Choroid plexus epithelial cell (primary cell): Measurements from ENCODE around the gene DENND6B.

Experiments
- DNase-seq: peaks from one replicate; pipeline ENCODE4 v3.0.0-alpha.2; 2010; ENCODE audit warnings: low read depth
- H3K4me3 ChIP-seq: 2 replicates; pipeline ENCODE4 v1.5.1; 2011; ENCODE audit warnings: low read depth, mild to moderate bottlenecking, control low read depth, low read length, moderate library complexity
- CTCF ChIP-seq: conservative IDR thresholded peaks from 2 replicates; pipeline ENCODE4 v1.5.1; 2011; ENCODE audit warnings: low read depth, mild to moderate bottlenecking, control low read depth, inconsistent platforms, low read length, moderate library complexity

Gene DENND6B

GRCh38 chr22:50294319-50294656, 32.5 kb downstream of the DENND6B start:
- TF ChIP-seq CTCF, result no peak
- no peak overlapping the region for H3K4me3 ChIP-seq

GRCh38 chr22:50293441-50294318, 33.1 kb downstream of the DENND6B start:
- DNase-seq, result peak; percentile 70
- H3K4me3 ChIP-seq, result peak overlapping the region; percentile 24
- no peak for TF ChIP-seq CTCF

More at GRCh38 chr22:50294319-50294656, 32.5 kb downstream of the DENND6B start:
- no peak for DNase-seq

GRCh38 chr22:50292643-50293440, 34.0 kb downstream of the DENND6B start:
- no peak for TF ChIP-seq CTCF
- DNase-seq, result no peak
- peak overlapping the region; percentile 24 for H3K4me3 ChIP-seq

GRCh38 chr22:50289942-50290630, 36.7 kb downstream of the DENND6B start:
- TF ChIP-seq CTCF, result no peak
- DNase-seq, result no peak
- no peak overlapping the region for H3K4me3 ChIP-seq

- no peak for DNase-seq
- no peak overlapping the region for H3K4me3 ChIP-seq
- no peak for TF ChIP-seq CTCF
Observed at GRCh38 chr22:50289151-50289941, 37.5 kb downstream of the DENND6B start.

GRCh38 chr22:50287731-50288130, 39.1 kb downstream of the DENND6B start:
- no peak for TF ChIP-seq CTCF
- no peak overlapping the region for H3K4me3 ChIP-seq
- no peak for DNase-seq
